ELF-1 (cell line): ENCODE results near the gene CTNND2.

ENCODE experiments used
- DNase-seq: peaks from one replicate; pipeline ENCODE4 v3.0.0-alpha.2; 2016; ENCODE audit warnings: low read depth, low spot score

The CTNND2 gene

GRCh38 chr5:11595045-11595444 lies 309.2 kb downstream of the CTNND2 start:
- DNase-seq = peak; percentile 2

- DNase-seq = no peak
Measured at GRCh38 chr5:11594021-11594420, 310.2 kb downstream of the CTNND2 start.

- DNase-seq = no peak
Measured at GRCh38 chr5:11590475-11590874, 313.8 kb downstream of the CTNND2 start.

- DNase-seq = peak; percentile 29
Measured at GRCh38 chr5:11588803-11589202, 315.4 kb downstream of the CTNND2 start.

- DNase-seq = no peak
Measured at GRCh38 chr5:11584017-11584416, 320.2 kb downstream of the CTNND2 start.

- no peak for DNase-seq
Measured at GRCh38 chr5:11579351-11579750, 324.9 kb downstream of the CTNND2 start.

GRCh38 chr5:11574787-11575186 lies 329.5 kb downstream of the CTNND2 start:
- DNase-seq = no peak

GRCh38 chr5:11573140-11573992 lies 330.9 kb downstream of the CTNND2 start:
- DNase-seq = no peak

GRCh38 chr5:11564706-11565105 lies 339.5 kb downstream of the CTNND2 start:
- DNase-seq = no peak

GRCh38 chr5:11563822-11564221 lies 340.4 kb downstream of the CTNND2 start:
- DNase-seq = no peak

GRCh38 chr5:11560915-11561697 lies 343.1 kb downstream of the CTNND2 start:
- no peak for DNase-seq

- no peak for DNase-seq
Measured at GRCh38 chr5:11557063-11557462, 347.2 kb downstream of the CTNND2 start.

GRCh38 chr5:11555171-11555570 lies 349.1 kb downstream of the CTNND2 start:
- DNase-seq = no peak

GRCh38 chr5:11547730-11548129 lies 356.5 kb downstream of the CTNND2 start:
- DNase-seq = no peak

- DNase-seq = no peak
Measured at GRCh38 chr5:11547140-11547539, 357.1 kb downstream of the CTNND2 start.

- no peak for DNase-seq
Measured at GRCh38 chr5:11540112-11540511, 364.1 kb downstream of the CTNND2 start.

GRCh38 chr5:11531811-11532555 lies 372.3 kb downstream of the CTNND2 start:
- no peak for DNase-seq

GRCh38 chr5:11528720-11529119 lies 375.5 kb downstream of the CTNND2 start:
- no peak for DNase-seq

- no peak for DNase-seq
Measured at GRCh38 chr5:11527652-11528349, 376.4 kb downstream of the CTNND2 start.

- DNase-seq = no peak
Measured at GRCh38 chr5:11525020-11525419, 379.2 kb downstream of the CTNND2 start.

- peak; percentile 13 for DNase-seq
Measured at GRCh38 chr5:11524188-11524587, 380.1 kb downstream of the CTNND2 start.
